Hepatocyte (in vitro differentiated cells): ENCODE data around the gene SARS2. TPM values are rescaled to one million over a fixed set of nuclear protein-coding genes. Genes with fewer than 3 reads are reported as not detected.

Experiments
- DNase-seq: peaks from one replicate; pipeline ENCODE4 v3.0.0-alpha.2; 2016; ENCODE audit warnings: low spot score
- H2AFZ ChIP-seq: fragments of 200-600 bp; sonication (generic); 2 replicates; pipeline ENCODE4 v1.6.0; 2016; ENCODE audit warnings: antibody characterized with exemption, mild to moderate bottlenecking
- H3K27ac ChIP-seq: fragments of 200-600 bp; sonication (generic); 2 replicates; pipeline ENCODE4 v1.5.1; 2016; ENCODE audit warnings: mild to moderate bottlenecking
- H3K27me3 ChIP-seq: fragments of 200-600 bp; sonication (generic); 2 replicates; pipeline ENCODE4 v1.6.1; 2016
- H3K36me3 ChIP-seq: fragments of 200-600 bp; sonication (generic); replicated peaks from 2 replicates; pipeline ENCODE4 v1.5.1; 2016; ENCODE audit warnings: low read depth; ENCODE audit not compliant: insufficient read depth
- H3K4me1 ChIP-seq: fragments of 200-600 bp; sonication (generic); 2 replicates; pipeline ENCODE4 v1.5.1; 2016; ENCODE audit warnings: mild to moderate bottlenecking, moderate library complexity; ENCODE audit not compliant: insufficient read depth
- H3K4me2 ChIP-seq: fragments of 200-600 bp; sonication (generic); 2 replicates; pipeline ENCODE4 v1.6.0; 2016
- H3K4me3 ChIP-seq: fragments of 200-600 bp; sonication (generic); 2 replicates; pipeline ENCODE4 v1.5.1; 2016; ENCODE audit warnings: mild to moderate bottlenecking
- H3K79me2 ChIP-seq: fragments of 200-600 bp; sonication (generic); 2 replicates; pipeline ENCODE4 v1.6.0; 2017; ENCODE audit warnings: mild to moderate bottlenecking
- H3K9me2 ChIP-seq: fragments of 200-600 bp; sonication (generic); replicated peaks from 2 replicates; pipeline ENCODE4 v1.6.0; 2017; ENCODE audit warnings: mild to moderate bottlenecking; ENCODE audit not compliant: insufficient read depth
- H3K9me3 ChIP-seq: fragments of 200-600 bp; sonication (generic); 2 replicates; pipeline ENCODE4 v1.5.1; 2016; ENCODE audit warnings: low read depth, mild to moderate bottlenecking
- H4K20me1 ChIP-seq: fragments of 200-600 bp; sonication (generic); 2 replicates; pipeline ENCODE4 v1.6.0; 2016; ENCODE audit warnings: mild to moderate bottlenecking; ENCODE audit not compliant: insufficient read depth, poor library complexity, severe bottlenecking
- CTCF ChIP-seq: fragments of 200-600 bp; sonication (generic); IDR thresholded peaks from 2 replicates; pipeline ENCODE4 v1.5.1; 2016; ENCODE audit warnings: antibody characterized with exemption, mild to moderate bottlenecking; ENCODE audit not compliant: poor library complexity
- EZH2 ChIP-seq: fragments of 200-600 bp; sonication (generic); IDR thresholded peaks from 2 replicates; pipeline ENCODE4 v1.6.1; 2016; ENCODE audit warnings: antibody characterized with exemption, mild to moderate bottlenecking, borderline replicate concordance
- EZH2phosphoT487 ChIP-seq: fragments of 200-600 bp; sonication (generic); IDR thresholded peaks from one replicate; pipeline ENCODE4 v1.6.1; 2018; ENCODE audit warnings: antibody characterized with exemption, mild to moderate bottlenecking, low read depth, moderate library complexity; ENCODE audit not compliant: unreplicated experiment, severe bottlenecking
- WGBS: methylation state at CpG from one replicate; pipeline ENCODE4 v1.1.6; 2016; ENCODE audit warnings: low lambda C conversion rate; ENCODE audit errors: missing lambda C conversion rate; 5-methylcytosine and 5-hydroxymethylcytosine counted together
- polyA plus RNA-seq: library from polyadenylated mRNA; unstranded; fragments of >200 nt; fragmentation: Nextera tagmentation; extraction: Ambion mirVana; gene quantifications from 2 replicates; pipeline ENCODE4 v1.2.1, GENCODE V29; 2016
- total RNA-seq: library from RNA; depleted of rRNA; stranded (reverse); fragments of >200 nt; gene quantifications from 2 replicates; pipeline ENCODE4 v1.2.3, GENCODE V29; 2014

The SARS2 gene
- total and polyA plus RNA-seq, 2 experiments from 2014 or later: 24.2 to 47.7 TPM

- no peak for TF ChIP-seq EZH2
- TF ChIP-seq EZH2phosphoT487: no peak
- no peak for TF ChIP-seq CTCF
- Histone ChIP-seq H4K20me1 (no peaks in the 10 kb centered on the region), H3K27me3 (no peaks in the 10 kb centered on the region), H3K4me1 (peaks cover under 1% of the 10 kb centered on the region), H2AFZ (no peak overlapping the region), H3K27ac (no peak overlapping the region), H3K9me3 (no peaks in the 10 kb centered on the region), H3K4me3 (no peak overlapping the region), H3K36me3 (no peaks in the 10 kb centered on the region), H3K79me2 (peaks cover 16% of the 10 kb centered on the region), H3K9me2 (no peaks in the 10 kb centered on the region), H3K4me2 (no peak overlapping the region)
- WGBS: 94% methylated on average over 7 of the region's 7 CpGs
- no peak for DNase-seq
Observed at GRCh38 chr19:38924388-38924787, 6.2 kb downstream of the SARS2 start.

DNA sequence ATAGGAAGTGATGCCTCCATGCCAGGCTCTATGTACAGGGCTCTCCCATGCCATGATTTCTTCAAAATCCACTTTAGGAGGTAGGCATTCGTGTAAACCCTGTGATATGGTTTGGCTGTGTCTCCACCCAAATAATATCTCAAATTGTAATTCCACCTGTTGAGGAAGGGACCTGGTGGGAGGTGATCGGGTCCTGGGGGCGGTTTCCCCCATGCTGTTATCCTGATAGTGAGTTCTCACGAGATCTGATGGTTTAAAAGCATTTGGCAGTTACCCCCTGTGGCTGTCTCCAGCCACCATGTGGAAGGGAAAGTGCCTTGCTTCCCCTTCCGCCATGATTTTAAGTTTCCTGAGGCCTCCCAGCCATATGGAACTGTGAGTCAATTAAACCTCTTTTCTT, 8.1 kb downstream of the SARS2 start:
- Histone ChIP-seq H2AFZ (no peak overlapping the region), H4K20me1 (no peaks in the 10 kb centered on the region), H3K36me3 (no peaks in the 10 kb centered on the region), H3K4me3 (no peak overlapping the region), H3K4me1 (no peaks in the 10 kb centered on the region), H3K27me3 (no peaks in the 10 kb centered on the region), H3K27ac (no peak overlapping the region), H3K4me2 (no peak overlapping the region), H3K9me2 (no peaks in the 10 kb centered on the region), H3K9me3 (no peaks in the 10 kb centered on the region), H3K79me2 (no peaks in the 10 kb centered on the region)
- WGBS: 98% methylated on average over 5 of the region's 5 CpGs
- TF ChIP-seq CTCF (no peak), EZH2phosphoT487 (no peak), EZH2 (no peak)
- DNase-seq: no peak

GRCh38 chr19:38921420-38922274, 8.9 kb downstream of the SARS2 start:
- Histone ChIP-seq H3K4me2 (no peak overlapping the region), H3K4me1 (no peaks in the 10 kb centered on the region)
- 96% methylated on average over 19 of the region's 20 CpGs for WGBS

More at GRCh38 chr19:38921420-38922274, 8.9 kb downstream of the SARS2 start:
- Histone ChIP-seq H3K4me3 (no peak overlapping the region), H3K9me3 (no peaks in the 10 kb centered on the region), H3K27me3 (no peaks in the 10 kb centered on the region), H3K27ac (no peak overlapping the region), H4K20me1 (no peaks in the 10 kb centered on the region), H3K79me2 (no peaks in the 10 kb centered on the region), H3K36me3 (no peaks in the 10 kb centered on the region), H3K9me2 (no peaks in the 10 kb centered on the region), H2AFZ (no peak overlapping the region)
- DNase-seq: no peak
- no peak for TF ChIP-seq CTCF
- TF ChIP-seq EZH2phosphoT487: no peak
- TF ChIP-seq EZH2: no peak
